Measurements from ENCODE around the gene NOL6.

DNA sequence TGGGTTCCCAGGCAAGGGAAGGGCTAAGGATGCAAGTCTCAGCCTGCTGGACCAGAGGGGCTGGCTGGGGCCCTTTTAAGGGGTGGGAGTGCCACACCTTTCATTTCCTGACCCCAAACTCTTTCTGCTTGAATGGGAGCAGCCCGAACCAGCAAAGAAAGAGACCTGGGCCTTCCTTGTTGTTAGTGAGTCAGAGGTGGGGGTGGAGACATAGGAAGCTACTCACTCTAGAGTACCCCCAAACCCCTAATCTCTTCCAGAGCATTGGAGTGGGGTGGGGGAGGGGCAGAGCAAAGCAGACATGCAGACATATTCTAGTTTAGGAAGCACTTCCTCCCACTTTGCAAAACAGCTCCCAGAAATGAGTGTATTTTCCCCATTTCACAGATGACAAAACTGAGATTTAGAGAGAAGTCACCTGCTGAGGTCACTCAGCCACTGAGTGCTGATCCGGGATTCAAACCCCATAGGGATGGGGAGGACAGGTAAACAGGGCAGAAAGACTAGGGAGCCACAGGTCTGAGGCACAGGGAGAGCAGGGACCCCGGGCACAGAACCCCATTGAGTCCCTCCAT is 20.4 kb downstream of the NOL6 start:
- TF ChIP-seq, protein P1, sequence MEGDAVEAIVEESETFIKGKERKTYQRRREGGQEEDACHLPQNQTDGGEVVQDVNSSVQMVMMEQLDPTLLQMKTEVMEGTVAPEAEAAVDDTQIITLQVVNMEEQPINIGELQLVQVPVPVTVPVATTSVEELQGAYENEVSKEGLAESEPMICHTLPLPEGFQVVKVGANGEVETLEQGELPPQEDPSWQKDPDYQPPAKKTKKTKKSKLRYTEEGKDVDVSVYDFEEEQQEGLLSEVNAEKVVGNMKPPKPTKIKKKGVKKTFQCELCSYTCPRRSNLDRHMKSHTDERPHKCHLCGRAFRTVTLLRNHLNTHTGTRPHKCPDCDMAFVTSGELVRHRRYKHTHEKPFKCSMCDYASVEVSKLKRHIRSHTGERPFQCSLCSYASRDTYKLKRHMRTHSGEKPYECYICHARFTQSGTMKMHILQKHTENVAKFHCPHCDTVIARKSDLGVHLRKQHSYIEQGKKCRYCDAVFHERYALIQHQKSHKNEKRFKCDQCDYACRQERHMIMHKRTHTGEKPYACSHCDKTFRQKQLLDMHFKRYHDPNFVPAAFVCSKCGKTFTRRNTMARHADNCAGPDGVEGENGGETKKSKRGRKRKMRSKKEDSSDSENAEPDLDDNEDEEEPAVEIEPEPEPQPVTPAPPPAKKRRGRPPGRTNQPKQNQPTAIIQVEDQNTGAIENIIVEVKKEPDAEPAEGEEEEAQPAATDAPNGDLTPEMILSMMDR (IDR thresholded peaks at IDR 0.05; ENCODE audit: low read length), result no peak
- no peak for TF ChIP-seq EZH2phosphoT487 (IDR thresholded peaks at IDR 0.05; ENCODE audit: low read length)
